Epithelial cell of prostate (primary cell): Measurements from ENCODE around the gene CD48.
"Not testable (repeated sequence)": the region's sequence is repeated elsewhere in the genome, so short reads cannot be mapped to it uniquely, and the experiment has no call there.

ENCODE experiments used
- DNase-seq: peaks from one replicate; pipeline ENCODE4 v3.0.0-alpha.2; 2011; ENCODE audit warnings: low read depth, low spot score
- H3K27ac ChIP-seq: fragments of 450-650 bp; 2 replicates; pipeline ENCODE4 v1.5.1; 2017; ENCODE audit warnings: mild to moderate bottlenecking

Gene CD48

DNA sequence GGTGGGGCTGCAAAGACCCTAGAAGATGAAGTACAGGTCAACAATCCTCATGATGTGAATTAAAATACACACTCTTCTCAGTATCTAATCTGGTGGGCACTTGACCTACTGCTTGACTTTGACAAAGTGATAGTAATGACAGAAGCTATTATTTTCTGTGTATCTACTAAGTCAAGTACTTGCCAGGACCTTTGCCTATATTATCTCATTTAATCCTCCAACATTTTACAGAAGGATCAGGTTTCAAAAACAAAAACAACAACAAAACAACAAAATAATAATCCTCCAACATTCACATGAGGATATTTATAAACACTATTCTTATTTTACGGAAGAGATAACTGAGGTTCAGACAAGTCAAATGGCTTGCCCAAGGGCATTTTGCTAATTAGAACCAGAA, 4.4 kb upstream of the CD48 start:
- H3K27ac ChIP-seq = no peak overlapping the region
- no peak for DNase-seq

DNA sequence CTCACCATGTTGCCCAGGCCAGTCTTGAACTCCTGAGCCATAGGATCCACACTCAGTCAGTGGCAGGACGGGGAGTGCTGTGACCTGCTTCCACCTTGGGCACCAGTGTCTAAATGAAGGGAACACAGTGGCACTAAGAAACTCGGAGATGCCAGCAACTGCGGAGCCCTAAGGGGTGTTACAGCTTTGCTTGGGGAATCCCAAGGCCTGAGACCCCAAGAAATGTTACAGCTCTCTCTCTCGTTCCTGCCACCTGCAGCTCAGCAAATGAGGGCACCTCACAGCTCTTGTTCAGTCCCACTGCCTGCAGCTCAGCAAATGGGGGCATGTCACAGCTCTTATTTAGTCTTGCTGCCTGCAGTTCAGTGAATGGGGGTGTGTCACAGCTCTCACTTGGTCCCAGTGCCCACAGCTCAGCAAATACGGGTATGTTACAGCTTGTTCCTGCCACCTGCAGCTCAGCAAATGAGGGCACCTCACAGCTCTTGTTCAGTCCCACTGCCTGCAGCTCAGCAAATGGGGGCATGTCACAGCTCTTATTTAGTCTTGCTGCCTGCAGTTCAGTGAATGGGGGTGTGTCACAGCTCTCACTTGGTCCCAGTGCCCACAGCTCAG, 2.5 kb upstream of the CD48 start:
- H3K27ac ChIP-seq, DNase-seq: not testable (repeated sequence)

GRCh38 chr1:160713161-160713560, 1.5 kb upstream of the CD48 start:
- H3K27ac ChIP-seq = no peak overlapping the region
- no peak for DNase-seq

DNA sequence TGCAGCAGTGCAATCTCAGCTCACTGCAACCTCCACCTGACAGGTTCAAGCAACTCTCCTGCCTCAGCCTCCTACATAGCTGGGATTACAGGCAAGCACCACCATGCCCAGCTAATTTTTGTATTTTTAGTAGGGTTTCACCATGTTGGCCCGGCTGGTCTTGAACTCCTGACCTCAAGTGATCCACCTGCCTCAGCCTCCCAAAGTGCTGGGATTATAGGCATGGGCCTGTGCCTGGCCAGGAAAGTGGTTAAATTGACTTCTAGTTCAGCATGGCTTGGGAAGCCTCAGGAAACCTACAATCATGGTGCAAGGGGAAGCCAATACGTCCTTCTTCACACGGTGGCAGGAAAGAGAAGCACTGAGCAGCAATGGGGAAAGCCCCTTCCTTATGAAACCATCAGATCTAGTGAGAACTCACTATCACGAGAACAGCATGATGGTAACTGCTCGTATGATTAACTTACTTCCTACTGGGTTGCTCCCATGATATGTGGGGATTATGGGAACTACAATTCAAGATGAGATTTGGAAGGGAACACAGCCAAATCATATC, 981 bp upstream of the CD48 start:
- DNase-seq, H3K27ac ChIP-seq: not testable (repeated sequence)

- no peak for DNase-seq
- no peak overlapping the region for H3K27ac ChIP-seq
Observed at GRCh38 chr1:160711276-160711601, 383 bp downstream of the CD48 start.

DNA sequence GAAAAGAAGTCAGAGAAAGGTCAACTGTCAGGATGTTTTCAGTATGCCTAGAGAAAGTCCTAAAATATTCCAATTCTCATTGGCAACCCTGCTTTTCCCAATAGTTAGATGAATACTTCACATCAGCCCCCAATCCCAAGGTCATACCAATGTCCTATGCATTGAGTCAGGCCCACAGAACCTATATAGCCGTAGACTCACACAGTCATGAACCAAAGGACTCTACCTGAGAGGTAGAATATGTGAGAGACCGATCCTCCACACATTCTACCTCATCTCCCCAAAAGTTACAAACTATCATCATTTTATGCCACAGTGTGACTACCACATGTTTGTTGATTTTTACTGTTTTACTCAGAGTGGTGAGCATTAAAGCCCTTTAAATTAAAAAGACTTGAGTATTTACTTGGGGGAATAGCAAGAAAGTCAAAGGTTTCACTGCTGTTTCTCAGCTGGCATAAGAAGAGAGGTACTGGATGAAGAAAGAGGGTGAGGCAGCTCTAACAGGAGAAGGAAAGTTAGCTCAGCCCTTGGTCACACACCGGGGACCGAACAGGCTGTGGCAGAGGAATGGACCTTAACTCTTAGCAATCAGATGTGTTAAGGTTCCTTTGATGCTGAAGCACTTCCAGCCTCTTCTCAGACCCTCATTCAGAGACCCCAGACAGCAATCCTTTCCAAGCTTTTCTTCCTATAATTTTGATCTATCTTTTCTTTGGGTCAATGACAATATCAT, 937 bp downstream of the CD48 start:
- no peak for DNase-seq

DNA sequence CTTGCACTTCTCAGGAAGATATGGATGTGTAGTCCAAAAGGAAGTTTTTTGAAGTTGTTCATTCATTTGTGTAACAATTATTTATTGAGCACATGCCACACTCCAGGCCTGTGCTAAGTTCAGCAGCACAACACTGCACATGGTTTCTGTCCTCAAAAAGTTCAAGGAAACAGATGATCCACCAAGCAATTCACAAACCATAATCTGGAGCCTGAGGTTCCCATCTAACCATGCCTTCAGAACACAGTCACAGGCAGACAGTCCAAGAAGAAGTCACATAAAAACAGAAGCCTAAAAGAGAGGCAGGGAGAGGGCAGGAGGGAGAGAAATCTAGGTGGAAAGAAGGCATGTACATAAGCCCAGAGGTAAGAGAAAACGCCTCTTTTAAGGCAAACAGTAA, 1.9 kb downstream of the CD48 start:
- H3K27ac ChIP-seq = no peak overlapping the region

More for the DNA sequence above, 937 bp downstream of the CD48 start:
- H3K27ac ChIP-seq = no peak overlapping the region

GRCh38 chr1:160708801-160709200, 2.8 kb downstream of the CD48 start:
- no peak overlapping the region for H3K27ac ChIP-seq
- no peak for DNase-seq

More for the DNA sequence above, 1.9 kb downstream of the CD48 start:
- no peak for DNase-seq

GRCh38 chr1:160708118-160708517, 3.5 kb downstream of the CD48 start:
- no peak for DNase-seq
- no peak overlapping the region for H3K27ac ChIP-seq

GRCh38 chr1:160707236-160708064, 4.2 kb downstream of the CD48 start:
- H3K27ac ChIP-seq = no peak overlapping the region
- DNase-seq = no peak

- no peak overlapping the region for H3K27ac ChIP-seq
- no peak for DNase-seq
Observed at GRCh38 chr1:160706526-160707235, 4.9 kb downstream of the CD48 start.

GRCh38 chr1:160705742-160706141, 5.9 kb downstream of the CD48 start:
- no peak for DNase-seq
- no peak overlapping the region for H3K27ac ChIP-seq

GRCh38 chr1:160705212-160705621, 6.4 kb downstream of the CD48 start:
- not testable (repeated sequence) for H3K27ac ChIP-seq, DNase-seq

GRCh38 chr1:160704250-160704649, 7.4 kb downstream of the CD48 start:
- no peak overlapping the region for H3K27ac ChIP-seq
- no peak for DNase-seq

- no peak for DNase-seq
- no peak overlapping the region for H3K27ac ChIP-seq
Observed at GRCh38 chr1:160702100-160702499, 9.5 kb downstream of the CD48 start.

DNA sequence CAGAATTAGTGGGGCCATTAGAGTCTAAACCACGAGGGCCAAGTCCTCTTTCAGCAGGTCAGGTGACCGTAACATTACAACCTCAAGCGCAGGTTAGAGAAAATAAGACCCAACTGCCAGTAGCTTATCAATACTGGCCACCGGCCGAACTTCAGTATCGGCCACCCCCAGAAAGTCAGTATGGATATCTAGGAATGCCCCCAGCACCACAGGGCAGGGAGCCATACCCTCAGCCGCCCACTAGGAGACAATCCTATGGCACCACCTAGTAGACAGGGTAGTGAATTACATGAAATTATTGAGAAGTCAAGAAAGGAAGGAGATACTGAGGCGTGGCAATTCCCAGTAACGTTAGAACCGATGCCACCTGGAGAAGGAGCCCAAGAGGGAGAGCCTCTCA, 19.2 kb downstream of the CD48 start:
- not testable (repeated sequence) for H3K27ac ChIP-seq, DNase-seq

GRCh38 chr1:160685266-160685665, 26.4 kb downstream of the CD48 start:
- DNase-seq = no peak
- no peak overlapping the region for H3K27ac ChIP-seq

DNA sequence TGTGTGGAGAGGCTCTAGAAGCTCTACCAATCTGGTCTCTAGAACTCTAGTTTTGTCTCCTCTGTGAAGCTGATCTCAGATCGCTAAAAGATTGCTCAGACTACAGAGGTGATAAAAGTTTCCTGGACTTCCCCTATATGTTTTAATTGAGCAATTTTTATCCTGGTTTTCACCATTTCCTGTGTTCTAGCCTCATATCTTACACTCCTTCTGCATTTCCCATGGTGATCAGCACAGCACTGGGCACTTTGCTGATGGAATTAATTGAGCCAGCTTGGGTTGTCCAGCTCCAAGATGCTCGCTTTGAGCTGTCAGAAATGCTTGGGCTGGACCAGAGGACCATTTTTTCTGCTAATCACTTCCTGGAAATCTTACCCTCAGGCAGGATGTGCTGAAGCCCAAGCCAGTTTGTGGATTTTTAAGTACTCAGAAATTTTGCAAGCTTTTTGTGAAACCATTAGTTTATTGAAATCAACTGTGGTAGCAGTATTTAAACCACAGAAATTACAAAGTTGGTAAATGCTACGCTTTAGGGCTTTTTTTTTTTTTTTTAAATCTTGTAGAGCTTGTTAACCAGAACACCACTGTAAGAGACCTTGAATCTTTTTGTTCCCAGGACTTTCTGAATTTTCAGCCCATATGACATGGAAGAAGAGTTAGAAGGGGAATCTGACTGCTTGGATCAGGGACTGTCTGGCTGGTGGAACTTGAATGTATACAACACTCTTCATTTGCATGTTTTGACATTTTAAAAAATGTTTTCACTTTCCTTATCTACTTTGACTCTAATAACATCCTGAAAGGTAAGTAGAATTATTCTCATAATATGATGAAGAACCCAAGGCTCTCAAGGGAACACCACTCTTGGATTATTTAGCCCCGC, 28.4 kb downstream of the CD48 start:
- H3K27ac ChIP-seq = no peak overlapping the region
- no peak for DNase-seq

DNA sequence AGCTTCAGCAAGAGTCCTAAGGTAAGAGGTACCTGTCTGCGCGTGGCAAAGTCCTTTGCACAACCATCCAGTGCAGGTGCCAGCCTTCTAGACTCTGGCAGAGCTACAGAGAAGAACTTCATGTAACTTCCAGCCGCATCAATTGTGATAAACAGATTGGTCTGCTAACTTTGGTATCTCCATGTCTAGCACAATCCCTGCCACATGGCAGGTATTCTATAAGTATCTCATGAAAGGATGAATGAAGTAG, 29.8 kb downstream of the CD48 start:
- no peak overlapping the region for H3K27ac ChIP-seq
- DNase-seq = no peak
